ENCODE results near the gene CCNY.

Gene CCNY

DNA sequence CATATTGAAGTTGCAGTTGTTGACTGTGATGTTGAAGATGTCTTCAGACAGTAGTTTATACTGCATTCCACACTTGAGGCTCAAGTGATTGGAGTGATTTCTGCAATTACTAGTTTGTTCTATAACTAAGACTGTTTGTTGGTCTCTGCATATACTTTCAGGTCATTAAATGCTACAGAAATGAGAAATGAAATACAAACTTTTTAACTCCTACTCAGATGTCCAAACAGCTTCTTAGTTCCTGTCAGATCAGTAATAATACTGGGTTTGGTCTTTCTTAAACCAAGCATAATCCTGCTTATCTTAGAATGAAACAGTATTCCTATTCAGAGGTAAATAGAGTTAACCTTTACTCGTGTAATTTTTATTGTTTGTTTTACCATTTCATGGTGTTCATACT is 115.9 kb downstream of the CCNY start:
- Histone ChIP-seq H4K20me1 (ENCODE audit: insufficient read depth) (no peaks in the 10 kb centered on the region), H2AFZ (ENCODE audit: low read depth) (no peak overlapping the region), H3K4me1 (ENCODE audit: low read depth, poor library complexity, severe bottlenecking) (peaks cover 24% of the 10 kb centered on the region), H3K36me3 (ENCODE audit: insufficient read depth) (no peaks in the 10 kb centered on the region), H3K4me2 (no peak overlapping the region), H3K4me3 (IDR thresholded peaks at IDR 0.05; ENCODE audit: insufficient read depth, low read depth, low read length) (no peak overlapping the region), H3K79me2 (ENCODE audit: insufficient read depth, low read depth) (no peaks in the 10 kb centered on the region), H3K27me3 (ENCODE audit: insufficient read depth, low read depth) (no peaks in the 10 kb centered on the region), H3K27ac (no peak overlapping the region), H3K9ac (no peak overlapping the region)
- TF ChIP-seq CTCF (conservative IDR thresholded peaks at IDR 0.05; ENCODE audit: low read depth, low read length): no peak

DNA sequence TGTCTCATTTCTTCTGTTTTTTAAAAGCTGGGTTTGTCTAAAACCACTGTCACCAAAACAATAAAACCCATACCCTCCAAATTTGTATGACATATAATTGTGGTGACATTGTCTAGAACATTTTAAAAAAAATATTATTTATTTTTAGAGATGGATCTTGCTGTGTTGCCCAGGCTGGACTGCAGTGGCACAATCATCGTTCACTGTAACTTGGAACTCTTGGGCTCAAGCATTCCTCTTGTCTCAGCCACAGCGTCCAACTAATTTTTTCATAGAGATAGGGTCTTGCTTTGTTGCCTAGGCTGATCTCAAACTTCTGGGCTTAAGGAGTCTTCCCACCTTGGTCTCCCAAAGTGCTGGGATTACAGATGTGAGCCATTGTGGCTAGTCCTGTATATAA is 116.5 kb downstream of the CCNY start:
- H3K4me3 ChIP-seq (IDR thresholded peaks at IDR 0.05; ENCODE audit: insufficient read depth, low read depth, low read length): no peak overlapping the region
- peaks cover 24% of the 10 kb centered on the region for H3K4me1 ChIP-seq (ENCODE audit: low read depth, poor library complexity, severe bottlenecking)
- H2AFZ ChIP-seq (ENCODE audit: low read depth): no peak overlapping the region
- H4K20me1 ChIP-seq (ENCODE audit: insufficient read depth): no peaks in the 10 kb centered on the region
- no peak for TF ChIP-seq CTCF (conservative IDR thresholded peaks at IDR 0.05; ENCODE audit: low read depth, low read length)
- H3K9ac ChIP-seq: no peak overlapping the region
- H3K27me3 ChIP-seq (ENCODE audit: insufficient read depth, low read depth): no peaks in the 10 kb centered on the region
- H3K36me3 ChIP-seq (ENCODE audit: insufficient read depth): no peaks in the 10 kb centered on the region
- no peak overlapping the region for H3K27ac ChIP-seq
- no peaks in the 10 kb centered on the region for H3K79me2 ChIP-seq (ENCODE audit: insufficient read depth, low read depth)
- H3K4me2 ChIP-seq: no peak overlapping the region

GRCh38 chr10:35453855-35454532 is 117.7 kb downstream of the CCNY start:
- no peak overlapping the region for H3K9ac ChIP-seq
- H3K4me1 ChIP-seq (ENCODE audit: low read depth, poor library complexity, severe bottlenecking): peaks cover 24% of the 10 kb centered on the region
- H2AFZ ChIP-seq (ENCODE audit: low read depth): no peak overlapping the region
- H3K36me3 ChIP-seq (ENCODE audit: insufficient read depth): no peaks in the 10 kb centered on the region
- H3K79me2 ChIP-seq (ENCODE audit: insufficient read depth, low read depth): no peaks in the 10 kb centered on the region
- no peak overlapping the region for H3K4me3 ChIP-seq (IDR thresholded peaks at IDR 0.05; ENCODE audit: insufficient read depth, low read depth, low read length)
- no peak overlapping the region for H3K4me2 ChIP-seq
- no peaks in the 10 kb centered on the region for H3K27me3 ChIP-seq (ENCODE audit: insufficient read depth, low read depth)
- no peak overlapping the region for H3K27ac ChIP-seq
- H4K20me1 ChIP-seq (ENCODE audit: insufficient read depth): no peaks in the 10 kb centered on the region
- no peak for TF ChIP-seq CTCF (conservative IDR thresholded peaks at IDR 0.05; ENCODE audit: low read depth, low read length)

- Histone ChIP-seq H3K27ac (no peak overlapping the region), H3K9ac (no peak overlapping the region), H3K4me2 (no peak overlapping the region), H3K79me2 (ENCODE audit: insufficient read depth, low read depth) (no peaks in the 10 kb centered on the region), H4K20me1 (ENCODE audit: insufficient read depth) (no peaks in the 10 kb centered on the region), H3K4me3 (IDR thresholded peaks at IDR 0.05; ENCODE audit: insufficient read depth, low read depth, low read length) (no peak overlapping the region), H3K4me1 (ENCODE audit: low read depth, poor library complexity, severe bottlenecking) (peaks cover 11% of the 10 kb centered on the region), H3K36me3 (ENCODE audit: insufficient read depth) (no peaks in the 10 kb centered on the region), H2AFZ (ENCODE audit: low read depth) (no peak overlapping the region), H3K27me3 (ENCODE audit: insufficient read depth, low read depth) (no peaks in the 10 kb centered on the region)
- TF ChIP-seq CTCF (conservative IDR thresholded peaks at IDR 0.05; ENCODE audit: low read depth, low read length): no peak
These were observed 119.9 kb downstream of the CCNY start for GRCh38 chr10:35456153-35456720.

Measured in KMS-11 (cell line).